Ishikawa (cell line): Measurements from ENCODE around the gene CAPRIN1.

Source experiments
- CREB1 ChIP-seq: IDR thresholded peaks from 2 replicates; pipeline ENCODE4 v1.6.1; 2012; ENCODE audit warnings: low read depth
- MAX ChIP-seq: IDR thresholded peaks from 2 replicates; pipeline ENCODE4 v1.6.1; 2012
- RAD21 ChIP-seq: IDR thresholded peaks from 2 replicates; pipeline ENCODE4 v1.6.1; 2012; ENCODE audit warnings: low read depth
- REST ChIP-seq: IDR thresholded peaks from 2 replicates; pipeline ENCODE4 v1.6.1; 2012; ENCODE audit warnings: low read depth, mild to moderate bottlenecking
- TAF1 ChIP-seq: IDR thresholded peaks from 2 replicates; pipeline ENCODE4 v1.6.1; 2012; ENCODE audit warnings: low read depth, mild to moderate bottlenecking

- no peak for TF ChIP-seq MAX
- TF ChIP-seq TAF1: no peak
- no peak for TF ChIP-seq REST
- no peak for TF ChIP-seq RAD21
- no peak for TF ChIP-seq CREB1
Observed at GRCh38 chr11:34139346-34139745, 87.8 kb downstream of the CAPRIN1 start.
